ENCODE data around the gene RABGAP1.

- TF ChIP-seq RAD21 (IDR thresholded peaks at IDR 0.05; ENCODE audit: low read length) (no peak), ZBTB33 (IDR thresholded peaks at IDR 0.05; ENCODE audit: borderline replicate concordance, low read depth) (no peak), CHD2 (IDR thresholded peaks at IDR 0.05; ENCODE audit: low read length, partially characterized antibody) (no peak), POLR2AphosphoS5 (IDR thresholded peaks at IDR 0.05; ENCODE audit: low read depth, low read length) (no peak), FOSL2 (IDR thresholded peaks at IDR 0.05; ENCODE audit: borderline replicate concordance, low read depth) (no peak), RCOR1 (IDR thresholded peaks at IDR 0.05; ENCODE audit: low read length) (no peak), EP300 (IDR thresholded peaks at IDR 0.05; ENCODE audit: borderline replicate concordance in 1 of 2, low read depth in 1 of 2, low read length in 1 of 2) (no peak), CTCF (IDR thresholded peaks at IDR 0.05) (no peak)
- TF ChIP-seq, protein P1, sequence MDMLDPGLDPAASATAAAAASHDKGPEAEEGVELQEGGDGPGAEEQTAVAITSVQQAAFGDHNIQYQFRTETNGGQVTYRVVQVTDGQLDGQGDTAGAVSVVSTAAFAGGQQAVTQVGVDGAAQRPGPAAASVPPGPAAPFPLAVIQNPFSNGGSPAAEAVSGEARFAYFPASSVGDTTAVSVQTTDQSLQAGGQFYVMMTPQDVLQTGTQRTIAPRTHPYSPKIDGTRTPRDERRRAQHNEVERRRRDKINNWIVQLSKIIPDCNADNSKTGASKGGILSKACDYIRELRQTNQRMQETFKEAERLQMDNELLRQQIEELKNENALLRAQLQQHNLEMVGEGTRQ (IDR thresholded peaks at IDR 0.05; ENCODE audit: borderline replicate concordance, low read depth, low read length), result no peak
- TF ChIP-seq, protein P2, sequence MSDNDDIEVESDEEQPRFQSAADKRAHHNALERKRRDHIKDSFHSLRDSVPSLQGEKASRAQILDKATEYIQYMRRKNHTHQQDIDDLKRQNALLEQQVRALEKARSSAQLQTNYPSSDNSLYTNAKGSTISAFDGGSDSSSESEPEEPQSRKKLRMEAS (IDR thresholded peaks at IDR 0.05; ENCODE audit: low read depth), result no peak
These were observed 133.8 kb downstream of the RABGAP1 start for GRCh38 chr9:123074628-123075027.
